ENCODE data around the gene ARHGEF28. TPM values are rescaled to one million over a fixed set of nuclear protein-coding genes. Genes with fewer than 3 reads are reported as not detected.

The ARHGEF28 gene
- total and polyA plus RNA-seq, 5 donors = 1.1 to 1.7 (median 1.4) TPM

GRCh38 chr5:73957397-73958001, 331.5 kb downstream of the ARHGEF28 start:
- WGBS = 69% methylated on average over 3 of the region's 3 CpGs
- no peak overlapping the region for H3K27ac ChIP-seq (ENCODE audit: low read length)
- ATAC-seq (no peak), DNase-seq (no peak)
- H3K4me1 ChIP-seq (ENCODE audit: control insufficient read depth, insufficient read depth, low read length) = peaks cover 2% of the 10 kb centered on the region
- no peaks in the 10 kb centered on the region for H3K9me3 ChIP-seq (ENCODE audit: control insufficient read depth, low read length)
- H3K4me3 ChIP-seq (ENCODE audit: low read length) = no peak overlapping the region
- intact Hi-C loops (cut with DNase I) = no loop called here
- H3K27me3 ChIP-seq (ENCODE audit: control insufficient read depth, insufficient read depth) = no peaks in the 10 kb centered on the region

GRCh38 chr5:73958037-73958436, 332.0 kb downstream of the ARHGEF28 start:
- Histone ChIP-seq H3K4me3 (ENCODE audit: low read length) (no peak overlapping the region), H3K27ac (ENCODE audit: low read length) (no peak overlapping the region), H3K9me3 (ENCODE audit: control insufficient read depth, low read length) (no peaks in the 10 kb centered on the region), H3K27me3 (ENCODE audit: control insufficient read depth, insufficient read depth) (no peaks in the 10 kb centered on the region), H3K4me1 (ENCODE audit: control insufficient read depth, insufficient read depth, low read length) (peaks cover 2% of the 10 kb centered on the region)
- 88% methylated on average over 2 of the region's 2 CpGs for WGBS
- ATAC-seq (no peak), DNase-seq (no peak)
- intact Hi-C loops (cut with DNase I) = no loop called here

- DNase-seq (no peak), ATAC-seq (no peak)
- H3K27ac ChIP-seq (ENCODE audit: low read length) = no peak overlapping the region
- H3K4me1 ChIP-seq (ENCODE audit: control insufficient read depth, insufficient read depth, low read length) = peaks cover 2% of the 10 kb centered on the region
- intact Hi-C loops (cut with DNase I) = no loop called here
- no peaks in the 10 kb centered on the region for H3K27me3 ChIP-seq (ENCODE audit: control insufficient read depth, insufficient read depth)
- no peaks in the 10 kb centered on the region for H3K9me3 ChIP-seq (ENCODE audit: control insufficient read depth, low read length)
- WGBS = 90% methylated on average over 5 of the region's 5 CpGs
- no peak overlapping the region for H3K4me3 ChIP-seq (ENCODE audit: low read length)
Measured at GRCh38 chr5:73960023-73960422, 334.0 kb downstream of the ARHGEF28 start.

- Histone ChIP-seq H3K4me3 (ENCODE audit: low read length) (no peak overlapping the region), H3K4me1 (ENCODE audit: control insufficient read depth, insufficient read depth, low read length) (no peaks in the 10 kb centered on the region), H3K27ac (ENCODE audit: low read length) (no peak overlapping the region), H3K9me3 (ENCODE audit: control insufficient read depth, low read length) (no peaks in the 10 kb centered on the region), H3K27me3 (ENCODE audit: control insufficient read depth, insufficient read depth) (no peaks in the 10 kb centered on the region)
- no peak for DNase-seq
- no peak for ATAC-seq
- intact Hi-C loops (cut with DNase I) = no loop called here
- WGBS = 86% methylated on average over 1 of the region's 1 CpG
Measured at GRCh38 chr5:73960426-73960825, 334.4 kb downstream of the ARHGEF28 start.

GRCh38 chr5:73962801-73963425, 336.9 kb downstream of the ARHGEF28 start:
- H3K9me3 ChIP-seq (ENCODE audit: control insufficient read depth, low read length) = no peaks in the 10 kb centered on the region
- DNase-seq = no peak
- no peak overlapping the region for H3K4me3 ChIP-seq (ENCODE audit: low read length)
- no peak overlapping the region for H3K27ac ChIP-seq (ENCODE audit: low read length)
- no peaks in the 10 kb centered on the region for H3K27me3 ChIP-seq (ENCODE audit: control insufficient read depth, insufficient read depth)
- ATAC-seq = no peak
- intact Hi-C loops (cut with DNase I) = no loop called here
- H3K4me1 ChIP-seq (ENCODE audit: control insufficient read depth, insufficient read depth, low read length) = no peaks in the 10 kb centered on the region
- 88% methylated on average over 8 of the region's 8 CpGs for WGBS

GRCh38 chr5:73964352-73964865, 338.4 kb downstream of the ARHGEF28 start:
- 75% methylated on average over 3 of the region's 3 CpGs for WGBS
- Histone ChIP-seq H3K9me3 (ENCODE audit: control insufficient read depth, low read length) (no peaks in the 10 kb centered on the region), H3K4me1 (ENCODE audit: control insufficient read depth, insufficient read depth, low read length) (peaks cover 2% of the 10 kb centered on the region), H3K27me3 (ENCODE audit: control insufficient read depth, insufficient read depth) (no peaks in the 10 kb centered on the region), H3K27ac (ENCODE audit: low read length) (no peak overlapping the region), H3K4me3 (ENCODE audit: low read length) (no peak overlapping the region)
- no peak for DNase-seq
- ATAC-seq = no peak
- intact Hi-C loops (cut with DNase I) = no loop called here

GRCh38 chr5:73966451-73966850, 340.5 kb downstream of the ARHGEF28 start:
- 78% methylated on average over 3 of the region's 3 CpGs for WGBS
- ATAC-seq = no peak
- Histone ChIP-seq H3K27ac (ENCODE audit: low read length) (no peak overlapping the region), H3K4me3 (ENCODE audit: low read length) (no peak overlapping the region), H3K27me3 (ENCODE audit: control insufficient read depth, insufficient read depth) (no peaks in the 10 kb centered on the region), H3K4me1 (ENCODE audit: control insufficient read depth, insufficient read depth, low read length) (peaks cover 5% of the 10 kb centered on the region), H3K9me3 (ENCODE audit: control insufficient read depth, low read length) (no peaks in the 10 kb centered on the region)
- intact Hi-C loops (cut with DNase I) = no loop called here
- DNase-seq = no peak

GRCh38 chr5:73967347-73967746, 341.4 kb downstream of the ARHGEF28 start:
- ATAC-seq = no peak
- WGBS = 87% methylated on average over 3 of the region's 3 CpGs
- Histone ChIP-seq H3K4me3 (ENCODE audit: low read length) (no peak overlapping the region), H3K4me1 (ENCODE audit: control insufficient read depth, insufficient read depth, low read length) (peaks cover 5% of the 10 kb centered on the region), H3K27me3 (ENCODE audit: control insufficient read depth, insufficient read depth) (no peaks in the 10 kb centered on the region), H3K9me3 (ENCODE audit: control insufficient read depth, low read length) (no peaks in the 10 kb centered on the region), H3K27ac (ENCODE audit: low read length) (no peak overlapping the region)
- no peak for DNase-seq
- intact Hi-C loops (cut with DNase I) = no loop called here

GRCh38 chr5:73968246-73968645, 342.2 kb downstream of the ARHGEF28 start:
- Histone ChIP-seq H3K9me3 (ENCODE audit: control insufficient read depth, low read length) (no peaks in the 10 kb centered on the region), H3K27ac (ENCODE audit: low read length) (no peak overlapping the region), H3K4me3 (ENCODE audit: low read length) (no peak overlapping the region), H3K27me3 (ENCODE audit: control insufficient read depth, insufficient read depth) (no peaks in the 10 kb centered on the region), H3K4me1 (ENCODE audit: control insufficient read depth, insufficient read depth, low read length) (peaks cover 5% of the 10 kb centered on the region)
- ATAC-seq = no peak
- DNase-seq = no peak
- intact Hi-C loops (cut with DNase I) = no loop called here
- WGBS = 90% methylated on average over 2 of the region's 2 CpGs

- 38% methylated on average over 8 of the region's 8 CpGs for WGBS
- Histone ChIP-seq H3K4me3 (ENCODE audit: low read length) (no peak overlapping the region), H3K27ac (ENCODE audit: low read length) (no peak overlapping the region), H3K4me1 (ENCODE audit: control insufficient read depth, insufficient read depth, low read length) (peaks cover 5% of the 10 kb centered on the region), H3K9me3 (ENCODE audit: control insufficient read depth, low read length) (no peaks in the 10 kb centered on the region), H3K27me3 (ENCODE audit: control insufficient read depth, insufficient read depth) (no peaks in the 10 kb centered on the region)
- no peak for DNase-seq
- intact Hi-C loops (cut with DNase I) = no loop called here
- ATAC-seq = no peak
Measured at GRCh38 chr5:73968729-73969128, 342.7 kb downstream of the ARHGEF28 start.

- intact Hi-C loops (cut with DNase I) = no loop called here
- DNase-seq (no peak), ATAC-seq (no peak)
- Histone ChIP-seq H3K4me3 (ENCODE audit: low read length) (no peak overlapping the region), H3K9me3 (ENCODE audit: control insufficient read depth, low read length) (no peaks in the 10 kb centered on the region), H3K4me1 (ENCODE audit: control insufficient read depth, insufficient read depth, low read length) (peaks cover 5% of the 10 kb centered on the region), H3K27ac (ENCODE audit: low read length) (no peak overlapping the region), H3K27me3 (ENCODE audit: control insufficient read depth, insufficient read depth) (no peaks in the 10 kb centered on the region)
- 32% methylated on average over 5 of the region's 5 CpGs for WGBS
Measured at GRCh38 chr5:73969195-73970036, 343.4 kb downstream of the ARHGEF28 start.

All from right cardiac atrium (tissue), 5 donors.